Measurements from ENCODE around the gene XAGE2.

Gene XAGE2

DNA sequence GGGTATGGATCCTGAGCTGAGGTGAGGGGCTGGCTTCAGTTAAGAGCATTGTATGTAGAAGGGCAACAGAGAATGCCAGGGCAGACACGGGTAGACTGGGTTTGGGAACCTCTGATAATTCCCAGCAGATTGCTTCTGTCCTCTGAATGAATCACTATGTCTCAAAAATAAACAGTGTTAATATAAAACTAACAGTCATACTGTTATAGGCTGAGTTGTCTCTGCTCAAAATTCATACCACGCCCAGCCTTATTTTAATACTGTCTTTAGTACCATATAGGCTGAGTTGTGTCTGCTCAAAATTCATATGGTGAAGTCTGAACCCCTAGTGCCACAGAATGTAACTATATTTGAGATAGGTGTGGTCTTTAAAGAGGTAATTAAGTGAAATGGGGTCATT, 10.0 kb downstream of the XAGE2 start:
- Histone ChIP-seq H3K4me2 (ENCODE audit: low read depth, low read length, poor library complexity, severe bottlenecking) (no peak overlapping the region), H3K36me3 (ENCODE audit: insufficient read depth, low read length) (no peaks in the 10 kb centered on the region), H3K4me3 (ENCODE audit: low read length, poor library complexity, severe bottlenecking) (no peak overlapping the region), H3K4me1 (ENCODE audit: insufficient read depth, low read length, poor library complexity, severe bottlenecking) (no peaks in the 10 kb centered on the region), H3K79me2 (ENCODE audit: insufficient read depth, low read length) (no peaks in the 10 kb centered on the region), H3K9me2 (replicated peaks; ENCODE audit: low read depth, low read length) (no peaks in the 10 kb centered on the region), H4K20me1 (ENCODE audit: insufficient read depth, low read length, poor library complexity, severe bottlenecking) (no peaks in the 10 kb centered on the region), H3K9ac (ENCODE audit: low read depth, low read length, poor library complexity, severe bottlenecking) (no peak overlapping the region), H2AFZ (ENCODE audit: low read length) (no peak overlapping the region), H3K9me3 (ENCODE audit: insufficient read depth, low read depth, low read length) (no peaks in the 10 kb centered on the region), H3K27me3 (ENCODE audit: insufficient read depth, low read length, poor library complexity, severe bottlenecking) (no peaks in the 10 kb centered on the region), H3F3A (ENCODE audit: low read depth) (no peaks in the 10 kb centered on the region)
- no peak for TF ChIP-seq EZH2phosphoT487 (IDR thresholded peaks at IDR 0.05; ENCODE audit: borderline replicate concordance)
- TF ChIP-seq, protein P1, sequence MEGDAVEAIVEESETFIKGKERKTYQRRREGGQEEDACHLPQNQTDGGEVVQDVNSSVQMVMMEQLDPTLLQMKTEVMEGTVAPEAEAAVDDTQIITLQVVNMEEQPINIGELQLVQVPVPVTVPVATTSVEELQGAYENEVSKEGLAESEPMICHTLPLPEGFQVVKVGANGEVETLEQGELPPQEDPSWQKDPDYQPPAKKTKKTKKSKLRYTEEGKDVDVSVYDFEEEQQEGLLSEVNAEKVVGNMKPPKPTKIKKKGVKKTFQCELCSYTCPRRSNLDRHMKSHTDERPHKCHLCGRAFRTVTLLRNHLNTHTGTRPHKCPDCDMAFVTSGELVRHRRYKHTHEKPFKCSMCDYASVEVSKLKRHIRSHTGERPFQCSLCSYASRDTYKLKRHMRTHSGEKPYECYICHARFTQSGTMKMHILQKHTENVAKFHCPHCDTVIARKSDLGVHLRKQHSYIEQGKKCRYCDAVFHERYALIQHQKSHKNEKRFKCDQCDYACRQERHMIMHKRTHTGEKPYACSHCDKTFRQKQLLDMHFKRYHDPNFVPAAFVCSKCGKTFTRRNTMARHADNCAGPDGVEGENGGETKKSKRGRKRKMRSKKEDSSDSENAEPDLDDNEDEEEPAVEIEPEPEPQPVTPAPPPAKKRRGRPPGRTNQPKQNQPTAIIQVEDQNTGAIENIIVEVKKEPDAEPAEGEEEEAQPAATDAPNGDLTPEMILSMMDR (conservative IDR thresholded peaks at IDR 0.05; ENCODE audit: low read length) = no peak

GRCh38 chrX:52380993-52381392, 12.2 kb downstream of the XAGE2 start:
- Histone ChIP-seq H3K36me3 (ENCODE audit: insufficient read depth, low read length) (no peaks in the 10 kb centered on the region), H4K20me1 (ENCODE audit: insufficient read depth, low read length, poor library complexity, severe bottlenecking) (no peaks in the 10 kb centered on the region), H3K4me3 (ENCODE audit: low read length, poor library complexity, severe bottlenecking) (no peak overlapping the region), H3K79me2 (ENCODE audit: insufficient read depth, low read length) (no peaks in the 10 kb centered on the region), H3K9ac (ENCODE audit: low read depth, low read length, poor library complexity, severe bottlenecking) (no peak overlapping the region), H3K9me2 (replicated peaks; ENCODE audit: low read depth, low read length) (no peaks in the 10 kb centered on the region), H3K4me1 (ENCODE audit: insufficient read depth, low read length, poor library complexity, severe bottlenecking) (no peaks in the 10 kb centered on the region), H3K4me2 (ENCODE audit: low read depth, low read length, poor library complexity, severe bottlenecking) (no peak overlapping the region), H2AFZ (ENCODE audit: low read length) (no peak overlapping the region), H3K27me3 (ENCODE audit: insufficient read depth, low read length, poor library complexity, severe bottlenecking) (no peaks in the 10 kb centered on the region), H3F3A (ENCODE audit: low read depth) (no peaks in the 10 kb centered on the region), H3K9me3 (ENCODE audit: insufficient read depth, low read depth, low read length) (no peaks in the 10 kb centered on the region)
- TF ChIP-seq EZH2phosphoT487 (IDR thresholded peaks at IDR 0.05; ENCODE audit: borderline replicate concordance) = no peak
- TF ChIP-seq, protein P1 (conservative IDR thresholded peaks at IDR 0.05; ENCODE audit: low read length) = no peak

DNA sequence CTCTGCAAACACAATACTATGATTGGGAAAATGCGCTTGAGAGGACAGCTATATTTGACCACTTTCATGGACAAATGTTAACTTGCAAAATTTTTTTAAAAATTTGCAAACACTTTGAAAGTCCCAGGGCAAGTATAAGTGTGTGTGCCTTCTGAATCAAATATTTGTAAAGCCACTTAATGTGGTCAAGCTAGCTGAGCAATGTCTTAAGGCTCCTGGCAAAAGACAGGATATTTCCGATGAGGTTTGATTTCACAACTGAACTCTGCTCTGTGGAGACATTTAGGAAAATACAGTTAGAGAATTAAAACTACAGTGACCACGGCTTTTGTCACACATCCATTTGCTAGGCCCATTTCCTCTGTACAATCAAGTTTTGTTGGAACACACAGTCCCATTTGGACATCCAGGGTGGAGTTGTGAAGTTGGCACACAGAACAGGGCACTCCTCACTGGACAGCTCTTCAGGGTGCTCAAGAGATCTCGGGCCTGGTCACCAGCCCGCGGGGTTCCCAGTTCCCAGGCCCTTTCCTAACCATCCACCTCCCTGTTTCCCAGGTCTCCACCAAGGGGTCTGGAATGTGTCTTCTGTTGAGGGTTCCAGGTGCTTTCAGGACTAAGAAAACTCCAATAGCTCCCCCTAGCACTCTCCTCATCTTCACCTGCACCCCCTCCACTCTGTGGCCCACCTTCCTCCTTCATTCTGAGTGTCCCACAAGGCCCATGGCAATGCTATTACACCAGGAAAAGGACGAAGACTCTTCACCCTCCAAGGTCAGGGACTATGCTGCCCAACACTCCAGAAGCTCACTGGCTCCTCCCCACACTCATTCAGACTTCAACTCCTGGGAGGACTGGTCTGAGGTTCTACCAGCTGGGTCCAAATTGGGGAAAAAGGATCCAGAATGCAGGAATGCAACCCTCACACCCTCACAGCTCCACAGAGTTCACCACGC, 41.9 kb downstream of the XAGE2 start:
- Histone ChIP-seq H3K36me3 (ENCODE audit: insufficient read depth, low read length) (no peaks in the 10 kb centered on the region), H3F3A (ENCODE audit: low read depth) (no peaks in the 10 kb centered on the region), H3K9ac (ENCODE audit: low read depth, low read length, poor library complexity, severe bottlenecking) (no peak overlapping the region), H3K27me3 (ENCODE audit: insufficient read depth, low read length, poor library complexity, severe bottlenecking) (no peaks in the 10 kb centered on the region), H3K9me3 (ENCODE audit: insufficient read depth, low read depth, low read length) (no peaks in the 10 kb centered on the region), H2AFZ (ENCODE audit: low read length) (no peak overlapping the region), H4K20me1 (ENCODE audit: insufficient read depth, low read length, poor library complexity, severe bottlenecking) (no peaks in the 10 kb centered on the region), H3K4me1 (ENCODE audit: insufficient read depth, low read length, poor library complexity, severe bottlenecking) (no peaks in the 10 kb centered on the region), H3K4me3 (ENCODE audit: low read length, poor library complexity, severe bottlenecking) (no peak overlapping the region), H3K4me2 (ENCODE audit: low read depth, low read length, poor library complexity, severe bottlenecking) (no peak overlapping the region), H3K9me2 (replicated peaks; ENCODE audit: low read depth, low read length) (no peaks in the 10 kb centered on the region), H3K79me2 (ENCODE audit: insufficient read depth, low read length) (no peaks in the 10 kb centered on the region)
- TF ChIP-seq EZH2phosphoT487 (IDR thresholded peaks at IDR 0.05; ENCODE audit: borderline replicate concordance) = no peak
- TF ChIP-seq, protein P1 (conservative IDR thresholded peaks at IDR 0.05; ENCODE audit: low read length) = no peak

Measured in Loucy (cell line).